NB4 (cell line): Measurements from ENCODE around the gene ADAMTS6.

Experiments used
- CTCF ChIP-seq: IDR thresholded peaks from one replicate; pipeline ENCODE4 v1.5.1; 2012; ENCODE audit warnings: low read depth, low read length
- MAX ChIP-seq: IDR thresholded peaks from 2 replicates; pipeline ENCODE4 v1.6.1; 2011; ENCODE audit warnings: low read depth, low read length
- MYC ChIP-seq: IDR thresholded peaks from 2 replicates; pipeline ENCODE4 v1.6.1; 2011; ENCODE audit warnings: low read depth, low read length
- POLR2A ChIP-seq: IDR thresholded peaks from 2 replicates; pipeline ENCODE4 v1.6.1; 2011; ENCODE audit warnings: mild to moderate bottlenecking; ENCODE audit not compliant: insufficient read length; ENCODE audit errors: extremely low read depth

- TF ChIP-seq MAX = no peak
- no peak for TF ChIP-seq CTCF
- TF ChIP-seq POLR2A = no peak
- no peak for TF ChIP-seq MYC
Measured at GRCh38 chr5:65142511-65143011, 339.2 kb downstream of the ADAMTS6 start.
